Keratinocyte (primary cell): Measurements from ENCODE around the gene CPB1. TPM values are rescaled to one million over a fixed set of nuclear protein-coding genes. Genes with fewer than 3 reads are reported as not detected.

ENCODE experiments used
- DNase-seq: peaks from one replicate; pipeline ENCODE4 v3.0.0-alpha.2; 2011; ENCODE audit warnings: low read depth, missing footprints, low spot score
- FAIRE-seq: peaks from 2 replicates; lab custom pipeline; 2011; peaks lifted over from hg19 to GRCh38; lab: Jason Lieb, UNC
- H2AFZ ChIP-seq: 2 replicates; pipeline ENCODE4 v1.6.0; 2012; ENCODE audit warnings: low read length, control low read depth, inconsistent platforms; ENCODE audit not compliant: control insufficient read depth
- H3K27ac ChIP-seq: 2 replicates; pipeline ENCODE4 v1.5.1; 2011; ENCODE audit warnings: low read length; ENCODE audit not compliant: control insufficient read depth, insufficient read depth
- H3K27me3 ChIP-seq: 3 replicates; pipeline ENCODE4 v1.6.0; 2011; ENCODE audit warnings: low read length; ENCODE audit not compliant: control insufficient read depth, insufficient read depth; ENCODE audit errors: extremely low read depth
- H3K36me3 ChIP-seq, 2 experiments: 2 replicates in 1 of 2; 3 replicates in 1 of 2; pipeline ENCODE4 v1.5.1; 2011; ENCODE audit warnings: low read length in 2 of 2, mild to moderate bottlenecking in 1 of 2; ENCODE audit not compliant: control insufficient read depth in 2 of 2, insufficient read depth in 2 of 2; ENCODE audit errors: extremely low read depth in 1 of 2
- H3K4me1 ChIP-seq: 3 replicates; pipeline ENCODE4 v1.5.1; 2011; ENCODE audit warnings: low read length; ENCODE audit not compliant: control insufficient read depth, insufficient read depth; ENCODE audit errors: extremely low read depth
- H3K4me2 ChIP-seq: 3 replicates; pipeline ENCODE4 v1.6.0; 2011; ENCODE audit warnings: low read depth, low read length; ENCODE audit not compliant: control insufficient read depth, insufficient read depth; ENCODE audit errors: extremely low read depth
- H3K4me3 ChIP-seq, 3 experiments: fragments of 200-600 bp in 1 of 3; sonication (generic) in 1 of 3; 2 replicates in 2 of 3; 3 replicates in 1 of 3; pipeline ENCODE4 v1.5.1; 2011 to 2016; ENCODE audit warnings: low read length in 3 of 3, mild to moderate bottlenecking in 3 of 3, control low read depth in 2 of 3, inconsistent platforms in 1 of 3, low read depth in 1 of 3, mixed read lengths in 1 of 3, mixed run types in 1 of 3, moderate library complexity in 1 of 3; ENCODE audit not compliant: control insufficient read depth in 2 of 3, insufficient read depth in 2 of 3; ENCODE audit errors: extremely low read depth in 1 of 3
- H3K79me2 ChIP-seq: 2 replicates; pipeline ENCODE4 v1.6.0; 2012; ENCODE audit warnings: low read length; ENCODE audit not compliant: control insufficient read depth, insufficient read depth
- H3K9ac ChIP-seq: 3 replicates; pipeline ENCODE4 v1.6.0; 2011; ENCODE audit warnings: low read length; ENCODE audit not compliant: control insufficient read depth, insufficient read depth; ENCODE audit errors: extremely low read depth
- H3K9me1 ChIP-seq: 3 replicates; pipeline ENCODE4 v1.6.0; 2011; ENCODE audit warnings: low read length; ENCODE audit not compliant: control insufficient read depth, insufficient read depth; ENCODE audit errors: extremely low read depth
- H3K9me3 ChIP-seq: 2 replicates; pipeline ENCODE4 v1.5.1; 2012; ENCODE audit warnings: low read depth, low read length; ENCODE audit not compliant: control insufficient read depth
- H4K20me1 ChIP-seq: 3 replicates; pipeline ENCODE4 v1.6.0; 2011; ENCODE audit warnings: low read length; ENCODE audit not compliant: control insufficient read depth, insufficient read depth; ENCODE audit errors: extremely low read depth
- EZH2 ChIP-seq: IDR thresholded peaks from one replicate; pipeline ENCODE4 v1.6.1; 2012; ENCODE audit warnings: inconsistent platforms, mild to moderate bottlenecking, low read length, moderate library complexity
- dilution Hi-C: fragments of 300-500 bp; cut with MboI; formaldehyde crosslinking; loops from one replicate; pipeline ENCODE4 v1.7.0; 2020; ENCODE audit warnings: low sequenced_read_pairs; ENCODE audit not compliant: extremely low pct_ligation_motif_present
- polyA plus RNA-seq, 5 experiments: library from polyadenylated mRNA; depleted of rRNA in 3 of 5; stranded (reverse) in 3 of 5; stranded (forward) in 1 of 5; unstranded in 1 of 5; fragments of >200 nt; gene quantifications; 1 replicate in 1 of 5; 2 replicates in 3 of 5; 3 replicates in 1 of 5; pipeline versions ENCODE4 v1.2.1 to v1.2.3, GENCODE V29; 2011 to 2012; ENCODE audit warnings: missing spikeins in 2 of 5, low read depth in 1 of 5, low replicate concordance in 1 of 5
- TF ChIP-seq, protein P1 (sequence below), 3 experiments: IDR thresholded peaks in 1 of 3; conservative IDR thresholded peaks in 1 of 3; optimal IDR thresholded peaks in 1 of 3; 2 replicates in 2 of 3; 3 replicates in 1 of 3; pipeline versions ENCODE3 to v1.5.1; 2011; ENCODE audit warnings: low read length in 3 of 3, mild to moderate bottlenecking in 3 of 3, moderate library complexity in 2 of 3, control low read depth in 1 of 3, inconsistent platforms in 1 of 3; ENCODE audit not compliant: insufficient read depth in 2 of 3; ENCODE audit errors: extremely low read depth in 1 of 3

Gene CPB1
- polyA plus RNA-seq, 1 donor (not counting 4 experiments of a cell fraction or from before 2014, with no cell fraction given) = not detected

- no peak overlapping the region for H3K27ac ChIP-seq
- no peaks in the 10 kb centered on the region for H3K27me3 ChIP-seq
- no peak for FAIRE-seq
- H3K9ac ChIP-seq = no peak overlapping the region
- no peak for TF ChIP-seq EZH2
- TF ChIP-seq, protein P1, sequence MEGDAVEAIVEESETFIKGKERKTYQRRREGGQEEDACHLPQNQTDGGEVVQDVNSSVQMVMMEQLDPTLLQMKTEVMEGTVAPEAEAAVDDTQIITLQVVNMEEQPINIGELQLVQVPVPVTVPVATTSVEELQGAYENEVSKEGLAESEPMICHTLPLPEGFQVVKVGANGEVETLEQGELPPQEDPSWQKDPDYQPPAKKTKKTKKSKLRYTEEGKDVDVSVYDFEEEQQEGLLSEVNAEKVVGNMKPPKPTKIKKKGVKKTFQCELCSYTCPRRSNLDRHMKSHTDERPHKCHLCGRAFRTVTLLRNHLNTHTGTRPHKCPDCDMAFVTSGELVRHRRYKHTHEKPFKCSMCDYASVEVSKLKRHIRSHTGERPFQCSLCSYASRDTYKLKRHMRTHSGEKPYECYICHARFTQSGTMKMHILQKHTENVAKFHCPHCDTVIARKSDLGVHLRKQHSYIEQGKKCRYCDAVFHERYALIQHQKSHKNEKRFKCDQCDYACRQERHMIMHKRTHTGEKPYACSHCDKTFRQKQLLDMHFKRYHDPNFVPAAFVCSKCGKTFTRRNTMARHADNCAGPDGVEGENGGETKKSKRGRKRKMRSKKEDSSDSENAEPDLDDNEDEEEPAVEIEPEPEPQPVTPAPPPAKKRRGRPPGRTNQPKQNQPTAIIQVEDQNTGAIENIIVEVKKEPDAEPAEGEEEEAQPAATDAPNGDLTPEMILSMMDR (optimal IDR thresholded peaks at IDR 0.05 in 1 of 3, IDR thresholded peaks at IDR 0.05 in 1 of 3, conservative IDR thresholded peaks at IDR 0.05 in 1 of 3; ENCODE audit: extremely low read depth in 1 of 3, insufficient read depth in 2 of 3, low read length in 3 of 3) = no peak
- H3K9me3 ChIP-seq = no peaks in the 10 kb centered on the region
- H3K36me3 ChIP-seq = no peaks in the 10 kb centered on the region
- no peaks in the 10 kb centered on the region for H3K9me1 ChIP-seq
- H4K20me1 ChIP-seq = no peaks in the 10 kb centered on the region
- H3K4me3 ChIP-seq = no peak overlapping the region
- H3K79me2 ChIP-seq = no peaks in the 10 kb centered on the region
- DNase-seq = no peak
- H3K4me1 ChIP-seq = no peaks in the 10 kb centered on the region
- no peak overlapping the region for H2AFZ ChIP-seq
- H3K4me2 ChIP-seq = no peak overlapping the region
- dilution Hi-C loops = no loop called here
Measured at GRCh38 chr3:148791920-148792319, 35.7 kb upstream of the CPB1 start.

- no peak overlapping the region for H3K9ac ChIP-seq
- no peaks in the 10 kb centered on the region for H4K20me1 ChIP-seq
- FAIRE-seq (no peak), DNase-seq (no peak)
- no peak for TF ChIP-seq EZH2
- TF ChIP-seq, protein P1 (optimal IDR thresholded peaks at IDR 0.05 in 1 of 3, IDR thresholded peaks at IDR 0.05 in 1 of 3, conservative IDR thresholded peaks at IDR 0.05 in 1 of 3; ENCODE audit: extremely low read depth in 1 of 3, insufficient read depth in 2 of 3, low read length in 3 of 3) = no peak
- no peaks in the 10 kb centered on the region for H3K36me3 ChIP-seq
- H3K9me3 ChIP-seq = no peaks in the 10 kb centered on the region
- no peak overlapping the region for H3K4me2 ChIP-seq
- no peak overlapping the region for H2AFZ ChIP-seq
- no peaks in the 10 kb centered on the region for H3K4me1 ChIP-seq
- no peak overlapping the region for H3K27ac ChIP-seq
- no peaks in the 10 kb centered on the region for H3K27me3 ChIP-seq
- no peak overlapping the region for H3K4me3 ChIP-seq
- H3K9me1 ChIP-seq = no peaks in the 10 kb centered on the region
- dilution Hi-C loops = no loop called here
- H3K79me2 ChIP-seq = no peaks in the 10 kb centered on the region
Measured at GRCh38 chr3:148792516-148792915, 35.1 kb upstream of the CPB1 start.
